Activated CD4-positive, alpha-beta memory T cell treated with anti-CD3 and anti-CD28 coated beads, Interleukin-2, amount 10 ng/mL, durations not matched to agents 7 days and 5 days (primary cell): ENCODE measurements around the gene LRRC41. TPM values are rescaled to one million over a fixed set of nuclear protein-coding genes. Genes with fewer than 3 reads are reported as not detected.

ENCODE experiments used
- CTCF ChIA-PET: fragments of 350-600 bp; sonication (Branson Sonifier 250); formaldehyde crosslinking; loops from one replicate; lab custom pipeline; 2021; ENCODE audit warnings: antibody characterized with exemption, inconsistent platforms; lab: Charles Lee
- POLR2A ChIA-PET: fragments of 350-600 bp; sonication (Branson Sonifier 250); formaldehyde crosslinking; loops from one replicate; lab custom pipeline; 2021; ENCODE audit warnings: antibody characterized with exemption; lab: Charles Lee
- DNase-seq: peaks from one replicate; pipeline ENCODE4 v3.0.0-alpha.2; 2020
- H3K27ac Mint-ChIP-seq: one replicate; pipeline ENCODE4 v1.8.0; 2021; ENCODE audit warnings: mild to moderate bottlenecking, mixed read lengths
- H3K27me3 Mint-ChIP-seq: one replicate; pipeline ENCODE4 v1.8.0; 2021; ENCODE audit warnings: mixed read lengths
- H3K36me3 Mint-ChIP-seq: one replicate; pipeline ENCODE4 v1.8.0; 2021; ENCODE audit warnings: low read depth, mixed read lengths
- H3K4me1 Mint-ChIP-seq: one replicate; pipeline ENCODE4 v1.8.0; 2021; ENCODE audit warnings: mixed read lengths
- H3K4me3 Mint-ChIP-seq: one replicate; pipeline ENCODE4 v1.8.0; 2021; ENCODE audit warnings: mild to moderate bottlenecking, mixed read lengths
- H3K9me3 Mint-ChIP-seq: one replicate; pipeline ENCODE4 v1.8.0; 2021; ENCODE audit warnings: mixed read lengths
- total RNA-seq, 2 experiments: library from RNA; stranded (reverse); gene quantifications; one replicate each; pipeline ENCODE4 v1.2.3, GENCODE V29; 2021

The LRRC41 gene
- total RNA-seq, 2 experiments from 2014 or later = 40.3 to 41.7 TPM

DNA sequence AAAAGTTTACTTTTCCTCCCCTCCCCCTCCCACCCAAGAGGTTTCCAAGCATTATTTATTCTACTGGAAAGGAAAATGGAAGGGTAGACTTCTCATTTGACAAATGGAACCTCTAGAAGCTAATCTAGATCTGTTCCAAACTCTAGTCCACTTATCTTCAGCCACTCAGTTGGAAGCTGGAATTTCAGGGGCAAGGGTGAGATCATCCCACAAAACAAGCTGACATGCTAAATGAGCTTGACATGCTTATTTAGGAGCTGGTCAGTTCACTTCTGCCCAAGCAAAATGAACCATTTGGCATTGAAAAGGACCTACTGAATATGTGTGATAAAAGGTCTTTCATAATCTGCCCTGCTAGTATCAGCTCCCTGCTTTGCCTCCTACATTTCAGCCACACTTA is 5.0 kb downstream of the LRRC41 start:
- Mint-ChIP-seq H3K27ac (no peak overlapping the region), H3K36me3 (peaks cover 33% of the 10 kb centered on the region), H3K9me3 (no peaks in the 10 kb centered on the region), H3K4me1 (peaks cover 14% of the 10 kb centered on the region), H3K4me3 (no peak overlapping the region), H3K27me3 (no peaks in the 10 kb centered on the region)
- no peak for DNase-seq
- ChIA-PET CTCF (no interaction called here), POLR2A (interaction anchor here (0.6 to 1.2 kb wide), 5 partner anchors 10 to 935 kb away, joined by 3 to 6 read pairs (median 3); no protein-coding TSS in a partner anchor)

DNA sequence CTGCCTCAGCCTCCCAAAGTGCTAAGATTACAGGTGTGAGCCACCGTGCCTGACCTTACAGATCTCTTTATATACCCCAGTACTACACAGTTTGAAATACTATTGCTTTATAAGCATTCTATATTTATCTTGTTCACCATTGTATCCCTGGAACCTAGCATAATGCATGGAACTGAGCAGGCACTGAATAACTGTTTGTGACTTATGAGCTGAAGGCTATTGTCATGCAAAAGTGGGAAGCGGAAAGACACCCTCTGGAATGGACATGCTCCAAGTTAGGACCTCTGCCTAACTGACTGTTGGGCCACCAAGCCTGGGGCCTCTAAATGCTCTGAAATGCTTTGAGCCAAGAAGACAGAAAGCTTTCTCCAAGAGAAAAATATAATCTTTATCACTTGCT is 8.1 kb downstream of the LRRC41 start:
- Mint-ChIP-seq H3K27ac (no peak overlapping the region), H3K27me3 (no peaks in the 10 kb centered on the region), H3K36me3 (peaks cover 30% of the 10 kb centered on the region), H3K9me3 (no peaks in the 10 kb centered on the region), H3K4me3 (no peak overlapping the region), H3K4me1 (peaks cover 1% of the 10 kb centered on the region)
- CTCF ChIA-PET = interaction anchor here (1.9 kb wide), 1 partner anchor 52 kb away, joined by 6 read pairs; no protein-coding TSS in a partner anchor
- POLR2A ChIA-PET = interaction anchor here (0.9 to 2.5 kb wide), 3 partner anchors 8 to 18 kb away, joined by 3 to 12 read pairs (median 6); partner anchors contain the start of genes LRRC41 and UQCRH
- DNase-seq = no peak

DNA sequence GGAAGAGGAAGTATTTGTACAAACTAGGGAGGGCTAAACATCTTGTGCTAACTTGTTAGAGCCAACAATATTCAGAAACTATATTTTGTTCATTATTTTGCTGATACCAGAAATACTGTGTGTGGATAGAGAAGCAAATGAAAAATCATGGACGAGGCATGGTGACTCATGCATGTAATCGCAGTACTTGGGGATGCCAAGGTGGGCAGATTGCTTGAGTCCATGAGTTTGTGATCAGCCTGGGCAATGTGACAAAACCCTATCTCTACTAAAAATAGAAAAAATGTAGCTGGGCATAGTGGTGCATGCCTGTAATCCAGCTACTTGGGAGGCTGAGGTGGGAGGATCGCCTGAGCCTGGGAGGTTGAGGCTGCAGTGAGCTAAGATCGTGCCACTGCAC is 13.4 kb downstream of the LRRC41 start:
- ChIA-PET CTCF (interaction anchor here (0.6 to 1.2 kb wide), 4 partner anchors 10 to 58 kb away, joined by 3 to 4 read pairs (median 3); no protein-coding TSS in a partner anchor), POLR2A (interaction anchor here (1.4 to 1.7 kb wide), 3 partner anchors 10 to 43 kb away, joined by 4 to 6 read pairs (median 4); partner anchors contain the start of genes LRRC41, RAD54L and UQCRH)
- Mint-ChIP-seq H3K27me3 (no peaks in the 10 kb centered on the region), H3K27ac (no peak overlapping the region), H3K9me3 (no peaks in the 10 kb centered on the region), H3K4me1 (peaks cover 12% of the 10 kb centered on the region), H3K36me3 (peaks cover 17% of the 10 kb centered on the region), H3K4me3 (no peak overlapping the region)
- no peak for DNase-seq

DNA sequence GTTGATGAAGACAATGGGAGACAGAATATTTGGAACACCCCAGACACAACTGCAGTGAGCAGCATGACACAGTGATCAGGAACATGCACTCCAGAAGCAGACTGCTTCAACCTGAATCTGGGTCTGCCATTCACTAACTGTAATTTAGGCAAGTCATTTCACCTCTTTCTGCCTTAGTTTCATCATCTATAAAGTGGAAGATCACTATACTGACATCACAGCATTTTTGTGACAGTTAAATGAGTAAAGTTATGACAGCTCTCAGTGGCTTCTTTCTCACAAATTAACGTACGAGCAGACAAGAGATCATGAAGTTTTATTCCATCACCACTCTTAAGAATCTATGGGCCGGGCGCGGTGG is 14.3 kb downstream of the LRRC41 start:
- Mint-ChIP-seq H3K4me1 (peaks cover 13% of the 10 kb centered on the region), H3K27me3 (no peaks in the 10 kb centered on the region), H3K36me3 (peaks cover 24% of the 10 kb centered on the region), H3K4me3 (no peak overlapping the region), H3K9me3 (no peaks in the 10 kb centered on the region), H3K27ac (no peak overlapping the region)
- CTCF ChIA-PET = no interaction called here
- POLR2A ChIA-PET = interaction anchor here (1.6 to 3.5 kb wide), 2 partner anchors 9 to 14 kb away, joined by 6 to 13 read pairs; partner anchors contain the start of genes LRRC41 and UQCRH
- DNase-seq = no peak

DNA sequence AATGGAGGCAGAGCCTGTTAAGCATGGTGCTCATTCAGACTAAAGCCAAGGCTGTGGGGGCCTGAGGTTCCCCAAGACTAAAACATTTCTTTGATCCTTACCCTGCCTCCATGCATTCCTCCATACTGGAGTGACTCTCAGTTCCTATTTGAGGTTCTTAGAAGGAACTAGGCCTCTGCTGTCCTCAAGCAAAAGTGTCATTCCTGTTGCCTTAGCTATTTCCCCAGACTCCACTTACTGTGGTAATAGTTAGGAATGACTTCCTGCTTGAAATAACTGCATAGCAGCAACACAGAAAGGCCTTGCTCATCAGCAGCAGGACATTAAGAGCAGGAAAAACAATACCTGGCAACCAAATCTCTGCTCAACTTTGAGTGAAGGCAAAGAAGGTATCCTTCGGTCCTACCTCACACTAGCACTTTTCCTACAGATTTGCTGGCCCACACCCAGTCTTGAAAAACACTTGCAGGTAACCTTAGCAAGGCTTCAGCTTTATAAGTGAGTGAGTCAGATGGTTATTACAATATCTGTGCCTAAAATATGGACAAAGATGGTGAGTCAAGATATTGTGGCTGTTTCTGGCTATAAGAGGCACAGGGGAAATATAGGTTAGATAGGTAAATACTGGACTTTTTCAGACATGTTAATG is 14.8 kb downstream of the LRRC41 start:
- no peak overlapping the region for H3K4me3 Mint-ChIP-seq
- POLR2A ChIA-PET = interaction anchor here (1.5 to 3.5 kb wide), 3 partner anchors 10 to 15 kb away, joined by 4 to 13 read pairs (median 6); partner anchors contain the start of genes LRRC41 and UQCRH
- no peak for DNase-seq
- CTCF ChIA-PET = no interaction called here
- peak overlapping the region; percentile 8 for H3K27ac Mint-ChIP-seq
- no peaks in the 10 kb centered on the region for H3K9me3 Mint-ChIP-seq
- H3K27me3 Mint-ChIP-seq = no peaks in the 10 kb centered on the region
- peaks cover 13% of the 10 kb centered on the region for H3K4me1 Mint-ChIP-seq
- H3K36me3 Mint-ChIP-seq = peaks cover 27% of the 10 kb centered on the region

DNA sequence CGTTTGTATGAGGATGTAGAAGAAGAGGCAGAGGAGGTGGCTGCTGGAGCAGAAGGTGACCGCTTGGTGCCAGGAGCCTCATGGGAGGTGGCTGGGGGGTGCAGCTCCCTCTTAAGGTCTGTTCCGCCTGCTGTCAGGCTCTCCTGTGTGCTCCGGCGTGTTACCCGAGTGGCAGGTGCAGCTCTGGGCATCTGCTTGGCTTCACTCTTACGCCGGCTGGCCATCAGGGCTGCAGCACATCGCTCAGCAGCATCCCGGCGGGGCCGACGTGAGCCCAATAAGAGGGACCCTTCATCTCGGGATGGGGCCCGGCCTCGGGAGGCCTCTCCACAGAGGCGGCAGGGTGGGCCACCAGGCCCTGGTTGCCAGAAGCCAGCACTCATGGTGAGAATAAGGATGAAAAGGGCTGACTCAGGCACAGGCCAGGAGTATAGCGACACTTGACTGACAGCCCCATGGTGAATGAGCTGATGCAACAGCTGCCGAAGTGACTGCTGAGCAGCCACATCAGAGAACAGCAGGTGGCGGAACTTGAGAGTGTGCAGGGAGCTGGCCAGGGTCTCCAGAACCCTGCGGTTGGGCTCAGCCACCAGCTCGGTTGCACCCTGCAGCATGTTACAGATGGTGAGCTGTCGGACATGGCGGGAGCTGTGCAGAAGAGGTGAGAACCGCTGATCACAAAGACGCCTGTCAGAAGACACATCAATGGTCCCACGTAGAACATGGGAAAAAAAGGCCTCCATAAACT is 17.5 kb downstream of the LRRC41 start:
- Mint-ChIP-seq H3K36me3 (peaks cover 48% of the 10 kb centered on the region), H3K27me3 (no peaks in the 10 kb centered on the region), H3K27ac (no peak overlapping the region), H3K9me3 (no peaks in the 10 kb centered on the region), H3K4me1 (peaks cover 13% of the 10 kb centered on the region), H3K4me3 (no peak overlapping the region)
- DNase-seq = peak; percentile 27
- POLR2A ChIA-PET = interaction anchor here (0.8 to 3.5 kb wide), 11 partner anchors 9 to 62 kb away, joined by 3 to 13 read pairs (median 3); partner anchors contain the start of genes LRRC41, NSUN4, RAD54L and UQCRH
- CTCF ChIA-PET = interaction anchor here (0.8 to 1.6 kb wide), 4 partner anchors 11 to 62 kb away, joined by 3 to 9 read pairs (median 5); partner anchors contain the start of genes LRRC41 and UQCRH

DNA sequence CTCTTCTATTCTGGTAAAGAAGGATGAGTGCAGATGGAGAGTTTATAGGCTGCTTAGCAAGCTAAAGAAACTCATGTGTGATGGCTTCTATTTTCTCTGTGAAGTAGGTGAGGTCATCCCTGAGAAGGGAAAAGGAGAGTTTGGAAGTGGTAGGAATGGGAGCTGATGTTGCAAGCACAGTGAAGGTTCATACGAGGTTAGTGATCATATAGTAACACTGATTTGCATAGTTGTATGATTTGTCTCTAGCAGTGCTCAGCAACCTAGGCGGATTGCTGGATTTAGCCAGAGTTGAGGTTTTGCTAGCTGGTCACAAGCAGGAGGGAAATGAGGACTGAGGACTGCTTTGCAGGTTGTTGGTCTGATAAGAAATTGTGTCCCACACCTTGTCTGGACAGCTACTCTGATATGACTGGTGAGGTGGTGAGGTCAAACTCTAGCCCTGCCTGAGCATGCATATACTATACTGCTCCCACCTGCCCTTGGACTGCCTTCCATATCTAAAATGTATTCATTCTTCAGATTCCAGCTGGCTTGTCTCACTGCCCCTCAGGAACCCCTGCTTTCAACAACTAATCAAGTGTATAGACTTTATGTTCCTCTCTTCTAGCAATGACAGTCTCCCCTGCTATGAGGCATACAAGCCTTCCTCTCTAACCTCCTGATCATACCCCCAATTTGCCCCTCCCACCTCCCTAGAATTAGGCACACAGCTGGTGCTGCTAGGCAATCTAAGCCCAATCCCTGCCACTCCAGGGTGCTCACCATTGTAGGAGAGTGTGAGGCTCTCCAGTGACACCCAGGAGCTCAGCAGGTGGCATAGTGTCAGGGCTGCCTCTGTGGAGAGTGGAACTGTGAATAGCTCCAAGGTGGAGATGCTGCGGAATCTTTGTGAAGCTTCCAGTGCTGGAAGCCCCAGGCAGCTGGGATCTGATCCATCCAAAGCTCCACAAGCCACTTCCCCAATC is 18.5 kb downstream of the LRRC41 start:
- H3K36me3 Mint-ChIP-seq = peaks cover 49% of the 10 kb centered on the region
- DNase-seq = no peak

DNA sequence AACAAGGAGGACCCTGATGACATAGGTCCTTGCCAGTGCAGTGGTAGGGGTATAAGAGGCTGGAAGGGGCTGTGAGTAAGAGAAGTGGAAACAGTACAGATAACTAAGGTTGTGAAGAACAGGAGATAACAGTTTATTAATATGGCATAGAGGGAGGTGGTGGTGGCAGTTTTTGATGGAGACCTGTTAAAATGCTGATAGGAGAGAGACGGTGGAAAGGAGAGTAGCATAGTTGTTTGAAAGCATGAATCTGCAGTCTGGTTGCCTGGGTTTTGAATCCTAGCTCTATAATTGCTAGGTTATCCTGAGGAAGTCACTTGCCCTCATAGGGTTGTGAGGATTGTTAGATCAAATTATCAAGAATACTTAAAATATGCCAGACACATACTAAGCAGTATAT is 19.4 kb downstream of the LRRC41 start:
- H3K4me3 Mint-ChIP-seq = no peak overlapping the region
- CTCF ChIA-PET = interaction anchor here (0.9 to 1.5 kb wide), 3 partner anchors 12 to 64 kb away, joined by 3 to 4 read pairs (median 4); no protein-coding TSS in a partner anchor
- DNase-seq = no peak
- no peaks in the 10 kb centered on the region for H3K27me3 Mint-ChIP-seq
- H3K27ac Mint-ChIP-seq = no peak overlapping the region
- H3K36me3 Mint-ChIP-seq = peaks cover 55% of the 10 kb centered on the region
- H3K4me1 Mint-ChIP-seq = peaks cover 13% of the 10 kb centered on the region
- no peaks in the 10 kb centered on the region for H3K9me3 Mint-ChIP-seq
- POLR2A ChIA-PET = interaction anchor here (0.8 to 2.8 kb wide), 6 partner anchors 8 to 57 kb away, joined by 3 to 11 read pairs (median 3); partner anchors contain the start of genes LRRC41, NSUN4 and UQCRH

More for the DNA sequence above, 18.5 kb downstream of the LRRC41 start:
- Mint-ChIP-seq H3K27ac (peak overlapping the region; percentile 51), H3K4me1 (peaks cover 13% of the 10 kb centered on the region), H3K27me3 (no peaks in the 10 kb centered on the region), H3K4me3 (no peak overlapping the region), H3K9me3 (no peaks in the 10 kb centered on the region)
- CTCF ChIA-PET = interaction anchor here (0.9 to 1.6 kb wide), 6 partner anchors 13 to 63 kb away, joined by 3 to 9 read pairs (median 4); partner anchors contain the start of genes LRRC41 and UQCRH
- POLR2A ChIA-PET = interaction anchor here (0.8 to 2.8 kb wide), 14 partner anchors 8 to 63 kb away, joined by 3 to 11 read pairs (median 3); partner anchors contain the start of genes LRRC41, NSUN4, RAD54L and UQCRH

DNA sequence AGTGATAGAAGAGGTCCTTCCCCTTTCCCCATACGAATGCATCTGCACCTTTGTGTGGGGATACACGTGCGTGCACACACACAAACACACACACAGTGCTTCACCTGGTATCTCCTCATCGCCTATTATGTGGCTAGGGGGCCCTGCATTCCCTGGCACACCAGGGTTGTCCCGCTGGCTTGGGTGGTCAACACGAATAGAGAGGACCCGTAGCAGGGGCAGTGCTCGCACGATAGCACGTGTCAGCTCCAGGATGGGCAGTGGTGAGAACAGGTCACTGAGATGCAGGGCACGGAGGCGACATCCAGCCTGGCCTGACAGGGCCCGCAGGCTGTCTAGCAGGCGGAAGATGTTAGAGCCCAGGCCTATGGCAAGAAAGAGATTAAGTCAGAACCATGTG is 22.4 kb downstream of the LRRC41 start:
- ChIA-PET CTCF (interaction anchor here (0.6 to 0.8 kb wide), 2 partner anchors 8 to 126 kb away, joined by 3 read pairs; no protein-coding TSS in a partner anchor), POLR2A (interaction anchor here (0.8 to 1.8 kb wide), 4 partner anchors 17 to 22 kb away, joined by 3 to 4 read pairs (median 3); no protein-coding TSS in a partner anchor)
- Mint-ChIP-seq H3K27me3 (no peaks in the 10 kb centered on the region), H3K4me1 (peaks cover 3% of the 10 kb centered on the region), H3K36me3 (peaks cover 72% of the 10 kb centered on the region), H3K27ac (no peak overlapping the region), H3K4me3 (no peak overlapping the region), H3K9me3 (no peaks in the 10 kb centered on the region)
- DNase-seq = no peak

DNA sequence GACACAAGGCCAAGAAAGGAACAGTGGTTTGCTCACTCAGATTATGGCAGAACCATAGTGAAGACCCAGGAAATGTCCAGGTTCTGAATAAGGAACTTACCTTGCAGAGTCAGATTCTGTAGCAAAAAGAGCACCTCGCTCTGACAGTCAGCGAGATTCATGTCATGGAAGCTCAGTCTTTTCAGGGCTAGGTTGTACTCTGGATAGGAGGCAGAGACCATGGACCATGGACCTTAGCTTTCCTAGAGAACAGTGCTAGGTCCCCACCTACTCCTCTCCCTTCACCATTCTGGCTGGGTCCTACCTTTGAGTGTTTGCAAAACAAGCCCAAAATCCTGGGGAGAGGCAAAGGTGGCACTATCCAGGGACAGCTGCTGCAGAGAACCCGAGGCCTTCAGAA is 23.3 kb downstream of the LRRC41 start:
- ChIA-PET POLR2A (interaction anchor here (0.8 kb wide), 1 partner anchor 21 kb away, joined by 3 read pairs; no protein-coding TSS in a partner anchor), CTCF (no interaction called here)
- H3K27me3 Mint-ChIP-seq = no peaks in the 10 kb centered on the region
- H3K9me3 Mint-ChIP-seq = no peaks in the 10 kb centered on the region
- no peak for DNase-seq
- no peak overlapping the region for H3K4me3 Mint-ChIP-seq
- H3K4me1 Mint-ChIP-seq = peaks cover 2% of the 10 kb centered on the region
- no peak overlapping the region for H3K27ac Mint-ChIP-seq
- H3K36me3 Mint-ChIP-seq = peaks cover 76% of the 10 kb centered on the region

DNA sequence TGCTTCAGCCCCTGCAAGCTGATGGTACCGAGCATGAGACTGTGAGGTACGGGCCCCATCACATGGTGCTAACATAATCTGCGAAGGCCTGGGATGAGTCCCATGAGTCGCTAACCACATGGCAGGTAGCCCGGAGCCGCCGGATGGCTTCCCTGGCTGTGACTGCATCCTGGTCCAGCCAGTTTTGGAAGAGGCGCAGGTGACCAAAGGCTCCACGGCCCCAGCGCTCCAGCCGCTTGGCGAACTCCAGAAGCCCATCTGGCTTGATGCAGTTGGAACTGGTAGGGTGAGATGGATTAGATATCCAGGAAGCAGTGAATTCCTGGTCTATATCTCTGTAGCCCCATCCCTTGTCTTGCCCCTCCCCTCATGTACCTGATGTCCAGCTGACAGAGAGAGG is 24.6 kb downstream of the LRRC41 start:
- no peaks in the 10 kb centered on the region for H3K27me3 Mint-ChIP-seq
- no peaks in the 10 kb centered on the region for H3K4me1 Mint-ChIP-seq

More for the DNA sequence above, 24.6 kb downstream of the LRRC41 start:
- peaks cover 77% of the 10 kb centered on the region for H3K36me3 Mint-ChIP-seq
- no peak overlapping the region for H3K27ac Mint-ChIP-seq
- ChIA-PET POLR2A (interaction anchor here (1.5 to 2.1 kb wide), 2 partner anchors 16 to 25 kb away, joined by 3 to 6 read pairs; partner anchors contain the start of genes LRRC41 and UQCRH), CTCF (no interaction called here)
- no peak overlapping the region for H3K4me3 Mint-ChIP-seq
- DNase-seq = no peak
- H3K9me3 Mint-ChIP-seq = no peaks in the 10 kb centered on the region
